Thyroid gland (tissue), 4 donors: ENCODE data around the gene AGAP2.

Source experiments
- CTCF ChIP-seq, 6 experiments: fragments of 200-600 bp in 3 of 6; fragments of 450-650 bp in 3 of 6; sonication (generic) in 3 of 6; IDR thresholded peaks; one replicate each; pipeline ENCODE4 v1.5.1; 2016 to 2019; ENCODE audit warnings: antibody characterized with exemption in 6 of 6, mild to moderate bottlenecking in 2 of 6, inconsistent platforms in 1 of 6, moderate library complexity in 1 of 6
- POLR2A ChIP-seq, 2 donors: fragments of 450-650 bp; IDR thresholded peaks; one replicate each; pipeline ENCODE4 v1.6.1; 2017; ENCODE audit warnings: antibody characterized with exemption in 2 of 2, mild to moderate bottlenecking in 2 of 2, moderate library complexity in 1 of 2

- TF ChIP-seq CTCF (IDR thresholded peaks at IDR 0.05) (no peak), POLR2A (IDR thresholded peaks at IDR 0.05) (no peak)
Observed at GRCh38 chr12:57779736-57780135, 41.2 kb upstream of the AGAP2 start.
